ENCODE results near the gene CCDC116.

Gene CCDC116

GRCh38 chr22:21651521-21652009 is 19.0 kb downstream of the CCDC116 start:
- H3K27ac Mint-ChIP-seq, result peak overlapping the region; percentile 82
- H3K9me3 Mint-ChIP-seq, result no peaks in the 10 kb centered on the region
- H3K4me3 Mint-ChIP-seq, result peak overlapping the region; percentile 92
- H3K4me1 Mint-ChIP-seq, result peaks cover 35% of the 10 kb centered on the region
- no peaks in the 10 kb centered on the region for H3K27me3 Mint-ChIP-seq
- H3K36me3 Mint-ChIP-seq, result peaks cover 15% of the 10 kb centered on the region
- no peak for ATAC-seq

- Mint-ChIP-seq H3K27ac (peak overlapping the region; percentile 82), H3K27me3 (no peaks in the 10 kb centered on the region), H3K4me3 (peak overlapping the region; percentile 92), H3K4me1 (peaks cover 35% of the 10 kb centered on the region), H3K9me3 (no peaks in the 10 kb centered on the region), H3K36me3 (peaks cover 10% of the 10 kb centered on the region)
- peak; percentile 98 for ATAC-seq
Observed at GRCh38 chr22:21652010-21652546, 19.5 kb downstream of the CCDC116 start.

GRCh38 chr22:21652547-21653545 is 20.3 kb downstream of the CCDC116 start:
- no peaks in the 10 kb centered on the region for H3K27me3 Mint-ChIP-seq
- H3K27ac Mint-ChIP-seq, result peak overlapping the region; percentile 82
- no peak for ATAC-seq

GRCh38 chr22:21657020-21657359 is 24.4 kb downstream of the CCDC116 start:
- Mint-ChIP-seq H3K27me3 (no peaks in the 10 kb centered on the region), H3K4me1 (peaks cover 26% of the 10 kb centered on the region), H3K27ac (peak overlapping the region; percentile 25), H3K4me3 (peak overlapping the region; percentile 81), H3K9me3 (no peaks in the 10 kb centered on the region), H3K36me3 (no peaks in the 10 kb centered on the region)
- no peak for ATAC-seq

More at GRCh38 chr22:21652547-21653545, 20.3 kb downstream of the CCDC116 start:
- H3K4me1 Mint-ChIP-seq, result peaks cover 39% of the 10 kb centered on the region
- H3K9me3 Mint-ChIP-seq, result no peaks in the 10 kb centered on the region
- peaks cover 10% of the 10 kb centered on the region for H3K36me3 Mint-ChIP-seq
- peak overlapping the region; percentile 92 for H3K4me3 Mint-ChIP-seq

GRCh38 chr22:21657360-21658032 is 24.9 kb downstream of the CCDC116 start:
- Mint-ChIP-seq H3K4me1 (peaks cover 22% of the 10 kb centered on the region), H3K27me3 (no peaks in the 10 kb centered on the region), H3K27ac (peak overlapping the region; percentile 69), H3K4me3 (peak overlapping the region; percentile 81), H3K9me3 (no peaks in the 10 kb centered on the region), H3K36me3 (no peaks in the 10 kb centered on the region)
- peak; percentile 93 for ATAC-seq

GRCh38 chr22:21659864-21660525 is 27.4 kb downstream of the CCDC116 start:
- Mint-ChIP-seq H3K9me3 (no peaks in the 10 kb centered on the region), H3K4me1 (peaks cover 25% of the 10 kb centered on the region), H3K36me3 (no peaks in the 10 kb centered on the region), H3K4me3 (no peak overlapping the region), H3K27ac (no peak overlapping the region), H3K27me3 (no peaks in the 10 kb centered on the region)
- ATAC-seq, result no peak

GRCh38 chr22:21660904-21661303 is 28.3 kb downstream of the CCDC116 start:
- Mint-ChIP-seq H3K4me3 (no peak overlapping the region), H3K27ac (no peak overlapping the region)
- ATAC-seq, result no peak

GRCh38 chr22:21661991-21662390 is 29.4 kb downstream of the CCDC116 start:
- Mint-ChIP-seq H3K9me3 (no peaks in the 10 kb centered on the region), H3K4me1 (peaks cover 29% of the 10 kb centered on the region), H3K36me3 (no peaks in the 10 kb centered on the region), H3K27ac (no peak overlapping the region), H3K4me3 (no peak overlapping the region), H3K27me3 (no peaks in the 10 kb centered on the region)
- ATAC-seq, result no peak

More at GRCh38 chr22:21660904-21661303, 28.3 kb downstream of the CCDC116 start:
- H3K27me3 Mint-ChIP-seq, result no peaks in the 10 kb centered on the region
- peaks cover 32% of the 10 kb centered on the region for H3K4me1 Mint-ChIP-seq
- no peaks in the 10 kb centered on the region for H3K9me3 Mint-ChIP-seq
- no peaks in the 10 kb centered on the region for H3K36me3 Mint-ChIP-seq

- H3K4me3 Mint-ChIP-seq, result no peak overlapping the region
- H3K4me1 Mint-ChIP-seq, result peaks cover 30% of the 10 kb centered on the region
- no peaks in the 10 kb centered on the region for H3K36me3 Mint-ChIP-seq
- no peaks in the 10 kb centered on the region for H3K9me3 Mint-ChIP-seq
- no peak for ATAC-seq
- no peaks in the 10 kb centered on the region for H3K27me3 Mint-ChIP-seq
- no peak overlapping the region for H3K27ac Mint-ChIP-seq
Observed at GRCh38 chr22:21663738-21664137, 31.2 kb downstream of the CCDC116 start.

- Mint-ChIP-seq H3K27ac (peak overlapping the region; percentile 96), H3K4me1 (peaks cover 40% of the 10 kb centered on the region), H3K36me3 (peaks cover 5% of the 10 kb centered on the region), H3K27me3 (no peaks in the 10 kb centered on the region), H3K4me3 (peak overlapping the region; percentile 96), H3K9me3 (no peaks in the 10 kb centered on the region)
- ATAC-seq, result no peak
Observed at GRCh38 chr22:21665047-21665851, 32.7 kb downstream of the CCDC116 start.

- ATAC-seq, result no peak
- Mint-ChIP-seq H3K36me3 (peaks cover 17% of the 10 kb centered on the region), H3K9me3 (no peaks in the 10 kb centered on the region), H3K27ac (peak overlapping the region; percentile 96), H3K4me1 (peaks cover 41% of the 10 kb centered on the region), H3K27me3 (no peaks in the 10 kb centered on the region), H3K4me3 (peak overlapping the region; percentile 96)
Observed at GRCh38 chr22:21666786-21667185, 34.2 kb downstream of the CCDC116 start.

GRCh38 chr22:21669026-21669425 is 36.5 kb downstream of the CCDC116 start:
- H3K36me3 Mint-ChIP-seq, result peaks cover 40% of the 10 kb centered on the region
- H3K9me3 Mint-ChIP-seq, result no peaks in the 10 kb centered on the region
- H3K27ac Mint-ChIP-seq, result no peak overlapping the region
- no peaks in the 10 kb centered on the region for H3K27me3 Mint-ChIP-seq
- H3K4me1 Mint-ChIP-seq, result peaks cover 58% of the 10 kb centered on the region
- ATAC-seq, result no peak
- H3K4me3 Mint-ChIP-seq, result no peak overlapping the region

- no peaks in the 10 kb centered on the region for H3K27me3 Mint-ChIP-seq
- no peak overlapping the region for H3K4me3 Mint-ChIP-seq
- peaks cover 38% of the 10 kb centered on the region for H3K4me1 Mint-ChIP-seq
- peaks cover 62% of the 10 kb centered on the region for H3K36me3 Mint-ChIP-seq
- H3K27ac Mint-ChIP-seq, result no peak overlapping the region
- no peaks in the 10 kb centered on the region for H3K9me3 Mint-ChIP-seq
- no peak for ATAC-seq
Observed at GRCh38 chr22:21672107-21672629, 39.6 kb downstream of the CCDC116 start.
